Measurements from ENCODE around the gene EDN2. TPM values are rescaled to one million over a fixed set of nuclear protein-coding genes. Genes with fewer than 3 reads are reported as not detected.

The EDN2 gene
- 2.7 to 4.1 TPM (median 3.5 TPM) in 3 replicates for total RNA-seq

DNA sequence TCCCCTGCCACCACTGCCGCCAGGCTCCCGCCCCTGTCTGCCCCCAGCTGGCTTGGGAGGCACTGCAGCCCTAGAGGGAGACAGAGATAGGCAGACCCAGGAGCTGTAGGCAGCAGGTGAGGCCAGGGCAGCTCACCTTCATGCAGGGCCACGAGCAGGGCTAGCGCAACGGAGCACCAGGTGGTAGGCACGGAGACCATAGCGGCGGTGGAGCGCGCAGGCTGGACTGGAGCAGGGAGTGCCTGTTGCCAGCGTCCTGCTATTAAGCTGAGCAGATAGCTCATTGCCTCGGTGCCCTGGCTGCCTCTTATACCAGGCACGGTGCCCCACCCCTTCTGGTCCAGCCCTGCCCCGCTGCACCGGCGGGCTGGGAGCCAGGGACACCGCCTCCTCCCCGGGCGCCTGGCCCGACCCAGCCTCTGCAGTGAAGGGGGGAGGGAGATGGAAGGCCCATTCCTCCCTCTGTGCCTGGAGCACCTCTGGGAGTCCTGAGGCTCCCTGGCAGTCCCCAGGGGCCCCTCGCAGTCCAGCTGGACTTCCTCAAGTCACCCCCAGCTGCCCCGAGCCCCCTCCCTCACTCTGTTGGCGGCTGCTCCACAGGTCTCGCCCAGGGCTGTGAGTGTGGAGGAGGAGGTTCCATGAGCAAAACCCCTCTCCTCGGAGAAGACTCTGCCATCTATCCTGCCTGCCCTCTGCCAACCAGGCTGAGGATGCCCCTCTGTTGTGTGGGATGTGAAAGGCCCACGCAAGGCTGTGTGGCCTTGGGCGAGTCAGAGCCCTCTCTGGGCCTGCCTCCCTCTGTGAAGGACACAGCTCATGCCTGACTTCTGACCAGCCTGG is at the start of gene EDN2:
EDN2 (minus strand) TSS at position 282 of the 840 bp plus-strand sequence; CDS start at position 200, 82 bp downstream.
- TF ChIP-seq, protein P1, sequence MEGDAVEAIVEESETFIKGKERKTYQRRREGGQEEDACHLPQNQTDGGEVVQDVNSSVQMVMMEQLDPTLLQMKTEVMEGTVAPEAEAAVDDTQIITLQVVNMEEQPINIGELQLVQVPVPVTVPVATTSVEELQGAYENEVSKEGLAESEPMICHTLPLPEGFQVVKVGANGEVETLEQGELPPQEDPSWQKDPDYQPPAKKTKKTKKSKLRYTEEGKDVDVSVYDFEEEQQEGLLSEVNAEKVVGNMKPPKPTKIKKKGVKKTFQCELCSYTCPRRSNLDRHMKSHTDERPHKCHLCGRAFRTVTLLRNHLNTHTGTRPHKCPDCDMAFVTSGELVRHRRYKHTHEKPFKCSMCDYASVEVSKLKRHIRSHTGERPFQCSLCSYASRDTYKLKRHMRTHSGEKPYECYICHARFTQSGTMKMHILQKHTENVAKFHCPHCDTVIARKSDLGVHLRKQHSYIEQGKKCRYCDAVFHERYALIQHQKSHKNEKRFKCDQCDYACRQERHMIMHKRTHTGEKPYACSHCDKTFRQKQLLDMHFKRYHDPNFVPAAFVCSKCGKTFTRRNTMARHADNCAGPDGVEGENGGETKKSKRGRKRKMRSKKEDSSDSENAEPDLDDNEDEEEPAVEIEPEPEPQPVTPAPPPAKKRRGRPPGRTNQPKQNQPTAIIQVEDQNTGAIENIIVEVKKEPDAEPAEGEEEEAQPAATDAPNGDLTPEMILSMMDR (IDR thresholded peaks at IDR 0.05; ENCODE audit: unreplicated experiment): no peak
- H3K27ac Mint-ChIP-seq: peak within 1 kb of the TSS; percentile 95
- no peaks in the 10 kb centered on the region for H3K36me3 Mint-ChIP-seq
- peaks cover 78% of the 10 kb centered on the region for H3K4me1 Mint-ChIP-seq
- DNase-seq (ENCODE audit: low spot score in 2 of 2, unreplicated experiment in 2 of 2): no peak
- H3K4me3 Mint-ChIP-seq: no peak within 1 kb of the TSS
- H3K9me3 Mint-ChIP-seq: no peaks in the 10 kb centered on the region
- H3K27me3 Mint-ChIP-seq (ENCODE audit: low read depth): no peaks in the 10 kb centered on the region

DNA sequence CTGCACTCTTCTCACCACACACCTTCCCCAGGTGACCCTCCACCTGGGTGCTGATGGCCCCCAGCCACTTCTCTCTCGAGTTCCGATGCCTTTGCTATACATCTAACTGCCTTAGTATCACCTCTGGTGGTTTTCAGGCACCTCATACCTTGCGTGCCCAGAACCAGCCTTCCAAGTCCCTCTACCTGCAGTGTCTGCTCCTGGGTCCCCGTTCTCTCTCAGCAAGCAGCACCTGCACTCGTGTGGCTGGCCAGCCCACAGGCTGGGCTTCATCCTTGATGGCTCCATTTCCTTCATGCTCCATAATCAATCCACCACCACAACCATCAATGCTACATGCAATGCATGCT is 49.2 kb upstream of the EDN2 start:
- Mint-ChIP-seq H3K36me3 (no peaks in the 10 kb centered on the region), H3K9me3 (no peaks in the 10 kb centered on the region), H3K27ac (no peak overlapping the region), H3K27me3 (ENCODE audit: low read depth) (peaks cover 31% of the 10 kb centered on the region), H3K4me3 (no peak overlapping the region), H3K4me1 (peaks cover 13% of the 10 kb centered on the region)
- peak in 1 of 2 experiments; percentile 5 for DNase-seq (ENCODE audit: low spot score in 2 of 2, unreplicated experiment in 2 of 2)
- TF ChIP-seq, protein P1 (IDR thresholded peaks at IDR 0.05; ENCODE audit: unreplicated experiment): no peak

DNA sequence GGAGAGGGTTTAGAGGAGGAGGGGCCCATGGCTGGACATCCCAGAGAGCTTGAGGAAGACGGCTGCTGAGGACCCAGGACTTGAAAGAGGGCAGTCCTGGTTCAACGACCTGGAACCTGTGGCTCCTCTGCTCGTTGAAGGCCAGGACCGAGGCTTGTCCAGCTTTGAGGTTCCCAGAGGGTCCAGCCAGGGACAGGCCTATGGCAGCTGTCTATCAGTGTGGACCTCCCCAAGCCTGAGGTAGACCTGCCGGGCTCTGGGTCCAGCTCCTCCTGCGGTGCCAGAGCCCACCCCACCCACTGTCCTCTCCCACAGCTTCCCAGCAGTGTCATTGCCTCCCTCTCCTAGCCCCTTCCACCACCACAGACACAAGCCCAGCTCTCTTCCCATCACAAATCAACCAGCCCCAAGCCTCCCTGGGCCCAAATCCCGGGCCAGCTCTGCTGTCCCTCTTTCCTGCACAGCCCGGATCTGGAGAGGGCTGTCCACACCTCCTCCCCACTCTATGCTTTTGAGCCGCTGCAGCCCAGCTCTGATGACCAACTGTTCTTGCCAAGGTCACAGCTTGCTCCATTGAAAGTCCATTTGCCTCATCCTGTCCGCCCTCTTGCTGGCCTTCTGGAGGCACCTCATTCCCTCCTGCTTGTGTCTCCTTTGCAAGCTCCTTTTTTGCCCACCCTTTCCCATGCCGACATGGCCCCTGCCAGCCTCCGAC is 48.7 kb upstream of the EDN2 start:
- TF ChIP-seq, protein P1 (IDR thresholded peaks at IDR 0.05; ENCODE audit: unreplicated experiment): no peak
- Mint-ChIP-seq H3K27ac (no peak overlapping the region), H3K4me3 (no peak overlapping the region), H3K4me1 (peaks cover 13% of the 10 kb centered on the region), H3K27me3 (ENCODE audit: low read depth) (peaks cover 31% of the 10 kb centered on the region), H3K9me3 (no peaks in the 10 kb centered on the region), H3K36me3 (no peaks in the 10 kb centered on the region)
- peak in 1 of 2 experiments; percentile 22 for DNase-seq (ENCODE audit: low spot score in 2 of 2, unreplicated experiment in 2 of 2)

DNA sequence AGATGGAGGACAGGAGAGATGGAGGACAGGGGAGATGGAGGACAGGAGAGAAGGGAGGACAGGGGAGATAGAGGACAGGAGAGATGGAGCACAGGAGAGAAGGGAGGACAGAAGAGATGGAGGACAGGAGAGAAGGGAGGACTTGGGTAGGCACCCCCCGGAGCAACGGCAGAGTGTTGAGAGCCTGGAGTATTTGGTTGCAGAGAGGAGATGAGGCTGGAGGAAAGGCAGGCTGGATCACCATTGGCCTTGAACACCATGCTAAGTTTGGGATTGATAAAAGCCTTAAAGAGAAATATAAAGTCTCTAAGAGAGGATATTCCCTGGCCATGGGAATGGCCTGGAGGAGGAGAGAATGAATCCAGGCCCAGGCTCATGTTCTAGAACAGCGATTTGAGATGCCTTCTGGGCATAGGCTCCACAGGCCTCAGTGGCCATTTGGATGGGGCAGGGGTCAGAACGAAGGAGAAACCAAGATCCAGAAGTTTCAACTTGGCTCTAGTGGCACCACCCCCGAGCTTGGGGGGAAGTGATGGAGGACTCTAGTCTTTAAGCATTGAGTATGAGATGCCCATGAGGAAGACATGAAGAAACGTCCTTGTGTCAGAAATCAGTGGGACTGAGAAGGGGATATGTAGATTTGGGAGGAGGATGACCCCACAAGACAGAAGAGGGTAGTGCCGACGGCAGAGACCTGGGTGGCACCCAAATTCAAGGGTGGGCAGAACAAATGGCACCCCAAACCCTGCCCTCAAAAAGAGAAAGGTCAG is 47.9 kb upstream of the EDN2 start:
- Mint-ChIP-seq H3K4me1 (peaks cover 6% of the 10 kb centered on the region), H3K27ac (no peak overlapping the region), H3K4me3 (no peak overlapping the region), H3K9me3 (no peaks in the 10 kb centered on the region), H3K36me3 (no peaks in the 10 kb centered on the region), H3K27me3 (ENCODE audit: low read depth) (peaks cover 31% of the 10 kb centered on the region)
- TF ChIP-seq, protein P1 (IDR thresholded peaks at IDR 0.05; ENCODE audit: unreplicated experiment): no peak
- peak in 1 of 2 experiments; percentile 9 for DNase-seq (ENCODE audit: low spot score in 2 of 2, unreplicated experiment in 2 of 2)

DNA sequence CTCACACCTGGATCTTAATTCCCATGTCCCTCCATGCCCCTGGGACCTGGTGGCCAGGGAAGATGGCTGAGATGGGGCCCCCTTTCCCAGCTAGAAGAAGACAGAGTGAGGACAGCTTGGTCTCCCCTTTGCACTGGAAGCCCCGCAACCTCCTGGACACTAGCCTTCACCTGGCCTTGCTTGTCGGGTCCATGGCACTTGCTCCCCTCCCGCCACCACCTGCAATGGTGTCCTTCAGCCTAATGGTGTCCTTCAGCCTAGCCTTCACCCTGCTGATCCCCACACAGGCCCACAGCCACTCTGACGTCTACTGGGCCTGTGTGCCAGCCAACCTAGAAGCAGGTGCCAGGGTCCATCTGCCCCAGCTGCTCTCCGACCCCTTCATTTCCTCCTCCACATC is 45.9 kb upstream of the EDN2 start:
- DNase-seq (ENCODE audit: low spot score in 2 of 2, unreplicated experiment in 2 of 2): no peak
- Mint-ChIP-seq H3K4me1 (no peaks in the 10 kb centered on the region), H3K27ac (no peak overlapping the region), H3K4me3 (no peak overlapping the region), H3K9me3 (no peaks in the 10 kb centered on the region), H3K27me3 (ENCODE audit: low read depth) (peaks cover 31% of the 10 kb centered on the region), H3K36me3 (no peaks in the 10 kb centered on the region)
- TF ChIP-seq, protein P1 (IDR thresholded peaks at IDR 0.05; ENCODE audit: unreplicated experiment): no peak

All from mesothelial cell of epicardium (in vitro differentiated cells).